ENCODE data around the gene ETNK2. TPM values are rescaled to one million over a fixed set of nuclear protein-coding genes. Genes with fewer than 3 reads are reported as not detected.

The ETNK2 gene
- total and polyA plus RNA-seq, 2 of the 13 experiments (the other 11 are each of a cell fraction or from before 2014, with no cell fraction given), result 15.5 to 42.8 TPM

DNA sequence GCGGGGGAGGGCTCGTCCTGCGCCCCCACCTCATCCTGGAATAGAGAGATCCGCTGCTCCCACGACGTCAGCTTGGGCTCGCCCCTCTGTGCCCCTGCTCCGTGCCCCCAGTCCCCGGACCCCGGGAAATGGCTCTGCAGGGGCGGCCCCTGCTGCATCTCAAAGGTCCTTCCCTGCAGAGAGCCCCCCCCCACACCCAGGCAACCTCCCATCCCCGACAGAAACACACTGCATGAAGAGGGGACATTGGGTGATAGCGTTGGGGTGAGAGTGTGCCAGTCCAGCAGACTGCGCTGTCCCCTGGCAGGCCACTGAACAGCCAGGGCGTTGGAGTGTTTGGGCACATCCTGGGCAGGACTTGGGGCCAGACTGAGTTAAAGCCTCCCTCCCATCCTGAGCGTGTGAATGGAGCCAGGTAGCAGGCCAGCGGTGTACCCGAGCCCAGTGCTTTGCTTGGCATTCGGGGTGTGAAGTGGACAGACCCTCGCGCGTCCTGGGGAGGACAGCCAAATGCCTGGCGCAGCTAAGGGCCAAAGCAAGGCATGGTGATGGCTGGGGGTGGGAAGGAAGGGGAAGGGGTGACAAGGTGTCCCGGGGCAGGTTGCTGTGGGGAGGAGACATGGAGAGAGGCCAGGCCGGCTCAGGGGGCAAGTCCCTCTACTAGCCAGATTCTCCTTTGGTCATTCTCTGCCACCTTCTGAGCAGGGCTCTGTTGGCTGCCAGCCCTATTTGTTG, 633 bp upstream of the ETNK2 start (continued):
- TF ChIP-seq CHCHD3 (CRISPR knock-in tag; IDR thresholded peaks at IDR 0.05) (0 out of 2 replicates have a peak, but pooled peaks have one; percentile 35), DPF2 (CRISPR knock-in tag; IDR thresholded peaks at IDR 0.05; ENCODE audit: borderline replicate concordance, low read depth) (no peak), SALL1 (CRISPR knock-in tag; IDR thresholded peaks at IDR 0.05) (peak; percentile 18; the same call in 1 of the 2 replicates), PCBP1 (IDR thresholded peaks at IDR 0.05; ENCODE audit: borderline replicate concordance, low read depth, low read length) (0 out of 2 replicates have a peak, but pooled peaks have one; percentile 49), ZFX (CRISPR knock-in tag; IDR thresholded peaks at IDR 0.05; ENCODE audit: low read depth) (0 out of 2 replicates have a peak, but pooled peaks have one; percentile 20), ZNF883 (CRISPR knock-in tag; IDR thresholded peaks at IDR 0.05; ENCODE audit: not compliant biosample characterization) (peak; percentile 36), ZNF788 (CRISPR knock-in tag; IDR thresholded peaks at IDR 0.05; ENCODE audit: borderline replicate concordance) (peak; percentile 62; the same call in 1 of the 2 replicates), ZNF138 (CRISPR knock-in tag; IDR thresholded peaks at IDR 0.05; ENCODE audit: low read depth) (0 out of 2 replicates have a peak, but pooled peaks have one; percentile 16)
- TF ChIP-seq, protein P1, sequence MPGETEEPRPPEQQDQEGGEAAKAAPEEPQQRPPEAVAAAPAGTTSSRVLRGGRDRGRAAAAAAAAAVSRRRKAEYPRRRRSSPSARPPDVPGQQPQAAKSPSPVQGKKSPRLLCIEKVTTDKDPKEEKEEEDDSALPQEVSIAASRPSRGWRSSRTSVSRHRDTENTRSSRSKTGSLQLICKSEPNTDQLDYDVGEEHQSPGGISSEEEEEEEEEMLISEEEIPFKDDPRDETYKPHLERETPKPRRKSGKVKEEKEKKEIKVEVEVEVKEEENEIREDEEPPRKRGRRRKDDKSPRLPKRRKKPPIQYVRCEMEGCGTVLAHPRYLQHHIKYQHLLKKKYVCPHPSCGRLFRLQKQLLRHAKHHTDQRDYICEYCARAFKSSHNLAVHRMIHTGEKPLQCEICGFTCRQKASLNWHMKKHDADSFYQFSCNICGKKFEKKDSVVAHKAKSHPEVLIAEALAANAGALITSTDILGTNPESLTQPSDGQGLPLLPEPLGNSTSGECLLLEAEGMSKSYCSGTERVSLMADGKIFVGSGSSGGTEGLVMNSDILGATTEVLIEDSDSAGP (CRISPR knock-in tag; IDR thresholded peaks at IDR 0.05; ENCODE audit: borderline replicate concordance), result 0 out of 2 replicates have a peak, but pooled peaks have one; percentile 13
- TF ChIP-seq, protein P2, sequence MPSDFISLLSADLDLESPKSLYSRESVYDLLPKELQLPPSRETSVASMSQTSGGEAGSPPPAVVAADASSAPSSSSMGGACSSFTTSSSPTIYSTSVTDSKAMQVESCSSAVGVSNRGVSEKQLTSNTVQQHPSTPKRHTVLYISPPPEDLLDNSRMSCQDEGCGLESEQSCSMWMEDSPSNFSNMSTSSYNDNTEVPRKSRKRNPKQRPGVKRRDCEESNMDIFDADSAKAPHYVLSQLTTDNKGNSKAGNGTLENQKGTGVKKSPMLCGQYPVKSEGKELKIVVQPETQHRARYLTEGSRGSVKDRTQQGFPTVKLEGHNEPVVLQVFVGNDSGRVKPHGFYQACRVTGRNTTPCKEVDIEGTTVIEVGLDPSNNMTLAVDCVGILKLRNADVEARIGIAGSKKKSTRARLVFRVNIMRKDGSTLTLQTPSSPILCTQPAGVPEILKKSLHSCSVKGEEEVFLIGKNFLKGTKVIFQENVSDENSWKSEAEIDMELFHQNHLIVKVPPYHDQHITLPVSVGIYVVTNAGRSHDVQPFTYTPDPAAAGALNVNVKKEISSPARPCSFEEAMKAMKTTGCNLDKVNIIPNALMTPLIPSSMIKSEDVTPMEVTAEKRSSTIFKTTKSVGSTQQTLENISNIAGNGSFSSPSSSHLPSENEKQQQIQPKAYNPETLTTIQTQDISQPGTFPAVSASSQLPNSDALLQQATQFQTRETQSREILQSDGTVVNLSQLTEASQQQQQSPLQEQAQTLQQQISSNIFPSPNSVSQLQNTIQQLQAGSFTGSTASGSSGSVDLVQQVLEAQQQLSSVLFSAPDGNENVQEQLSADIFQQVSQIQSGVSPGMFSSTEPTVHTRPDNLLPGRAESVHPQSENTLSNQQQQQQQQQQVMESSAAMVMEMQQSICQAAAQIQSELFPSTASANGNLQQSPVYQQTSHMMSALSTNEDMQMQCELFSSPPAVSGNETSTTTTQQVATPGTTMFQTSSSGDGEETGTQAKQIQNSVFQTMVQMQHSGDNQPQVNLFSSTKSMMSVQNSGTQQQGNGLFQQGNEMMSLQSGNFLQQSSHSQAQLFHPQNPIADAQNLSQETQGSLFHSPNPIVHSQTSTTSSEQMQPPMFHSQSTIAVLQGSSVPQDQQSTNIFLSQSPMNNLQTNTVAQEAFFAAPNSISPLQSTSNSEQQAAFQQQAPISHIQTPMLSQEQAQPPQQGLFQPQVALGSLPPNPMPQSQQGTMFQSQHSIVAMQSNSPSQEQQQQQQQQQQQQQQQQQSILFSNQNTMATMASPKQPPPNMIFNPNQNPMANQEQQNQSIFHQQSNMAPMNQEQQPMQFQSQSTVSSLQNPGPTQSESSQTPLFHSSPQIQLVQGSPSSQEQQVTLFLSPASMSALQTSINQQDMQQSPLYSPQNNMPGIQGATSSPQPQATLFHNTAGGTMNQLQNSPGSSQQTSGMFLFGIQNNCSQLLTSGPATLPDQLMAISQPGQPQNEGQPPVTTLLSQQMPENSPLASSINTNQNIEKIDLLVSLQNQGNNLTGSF (CRISPR knock-in tag; IDR thresholded peaks at IDR 0.05), result no peak
- TF ChIP-seq, protein P3, sequence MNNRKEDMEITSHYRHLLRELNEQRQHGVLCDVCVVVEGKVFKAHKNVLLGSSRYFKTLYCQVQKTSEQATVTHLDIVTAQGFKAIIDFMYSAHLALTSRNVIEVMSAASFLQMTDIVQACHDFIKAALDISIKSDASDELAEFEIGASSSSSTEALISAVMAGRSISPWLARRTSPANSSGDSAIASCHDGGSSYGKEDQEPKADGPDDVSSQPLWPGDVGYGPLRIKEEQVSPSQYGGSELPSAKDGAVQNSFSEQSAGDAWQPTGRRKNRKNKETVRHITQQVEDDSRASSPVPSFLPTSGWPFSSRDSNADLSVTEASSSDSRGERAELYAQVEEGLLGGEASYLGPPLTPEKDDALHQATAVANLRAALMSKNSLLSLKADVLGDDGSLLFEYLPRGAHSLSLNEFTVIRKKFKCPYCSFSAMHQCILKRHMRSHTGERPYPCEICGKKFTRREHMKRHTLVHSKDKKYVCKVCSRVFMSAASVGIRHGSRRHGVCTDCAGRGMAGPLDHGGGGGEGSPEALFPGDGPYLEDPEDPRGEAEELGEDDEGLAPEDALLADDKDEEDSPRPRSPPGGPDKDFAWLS (CRISPR knock-in tag; IDR thresholded peaks at IDR 0.05; ENCODE audit: borderline replicate concordance), result no peak
